MM.1S (cell line): ENCODE results near the gene SF3A2.

Source experiments
- CTCF ChIP-seq: fragments of 300-600 bp; sonication (generic); IDR thresholded peaks from 2 replicates; pipeline ENCODE4 v1.5.1; 2016; ENCODE audit warnings: antibody characterized with exemption, low read length, mixed read lengths
- EZH2 ChIP-seq: fragments of 300-600 bp; sonication (generic); optimal IDR thresholded peaks from 2 replicates; pipeline ENCODE3; 2017; ENCODE audit warnings: low read depth, mild to moderate bottlenecking, antibody characterized with exemption, low read length, mixed read lengths
- EZH2phosphoT487 ChIP-seq: fragments of 300-600 bp; sonication (generic); IDR thresholded peaks from 2 replicates; pipeline ENCODE4 v1.6.1; 2018; ENCODE audit warnings: antibody characterized with exemption, low read length

DNA sequence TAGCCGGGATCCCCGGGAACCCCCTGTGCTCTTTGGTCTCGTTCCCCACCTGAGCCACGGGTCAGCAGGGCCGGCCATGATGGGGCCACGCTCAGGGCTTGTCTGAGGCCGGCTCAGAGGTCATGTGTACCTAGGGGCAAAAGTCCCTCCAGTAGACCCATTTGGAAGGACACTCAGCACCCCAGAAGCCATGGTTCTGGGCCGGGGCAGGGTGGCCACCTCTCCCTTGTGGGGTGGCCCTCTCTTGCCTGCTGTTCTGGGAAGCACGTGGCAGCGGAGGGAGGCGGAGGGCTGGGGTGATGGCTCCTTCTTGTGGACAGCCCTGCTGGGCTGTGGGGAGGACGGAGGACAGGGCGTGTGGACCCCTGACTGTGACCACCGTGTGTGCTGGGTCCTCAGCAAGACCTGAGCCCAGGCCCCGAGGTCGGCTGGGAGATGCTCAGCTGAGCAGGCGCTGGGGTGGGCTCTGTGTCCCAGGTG is 51.8 kb downstream of the SF3A2 start:
- no peak for TF ChIP-seq CTCF
- TF ChIP-seq EZH2: no peak
- TF ChIP-seq EZH2phosphoT487: no peak
